HCT116 (cell line): ENCODE results near the gene SCARF2. TPM values are rescaled to one million over a fixed set of nuclear protein-coding genes. Genes with fewer than 3 reads are reported as not detected.

ENCODE experiments used
- ATAC-seq: fragments of 200-7000 bp; cut with Tn5 transposase; 2 replicates; pipeline ENCODE4 v1.9.1; 2020; ENCODE audit warnings: mild to moderate bottlenecking, moderate library complexity
- BruUV-seq: library from RNA; stranded (reverse); fragments of 400-500 nt; replicated peaks from 2 replicates; lab custom pipeline; 2021; lab: Mats Ljungman, UMichigan
- CTCF ChIA-PET: fragments of 300-600 bp; sonication (Branson Sonifier 250); formaldehyde crosslinking; loops from one replicate; lab custom pipeline; 2021; ENCODE audit warnings: antibody characterized with exemption; lab: Charles Lee
- POLR2A ChIA-PET: fragments of 300-600, 350-600 bp; sonication (Branson Sonifier 250); formaldehyde crosslinking; loops from one replicate; lab custom pipeline; 2021; ENCODE audit warnings: antibody characterized with exemption; lab: Charles Lee
- RAD21 ChIA-PET, 2 experiments: fragments of 300-600 bp; sonication (Branson Sonifier 250); formaldehyde crosslinking; loops; one replicate each; lab custom pipeline; 2023; ENCODE audit warnings: low total read pairs in 2 of 2; ENCODE audit not compliant: uncharacterized antibody in 2 of 2, unreplicated experiment in 2 of 2, low non-redundant PET in 1 of 2; lab: Charles Lee
- DNase-seq: peaks from one replicate; pipeline ENCODE4 v3.0.0-alpha.2; 2010; ENCODE audit warnings: low read depth, low spot score
- H2AFZ ChIP-seq: fragments of 200-600 bp; shearing (Covaris generic), sonication (generic); 2 replicates; pipeline ENCODE4 v1.6.1; 2017; ENCODE audit warnings: low read depth, mixed run types, mixed read lengths, antibody characterized with exemption, low read length; ENCODE audit not compliant: poor library complexity, severe bottlenecking
- H3K27ac ChIP-seq: 2 replicates; pipeline ENCODE4 v1.5.1; 2012; ENCODE audit warnings: low read depth, low read length
- H3K27me3 ChIP-seq: fragments of 200-600 bp; sonication (generic); 2 replicates; pipeline ENCODE4 v1.6.1; 2016; ENCODE audit warnings: mixed run types, low read length, mixed read lengths; ENCODE audit not compliant: insufficient read depth
- H3K36me3 ChIP-seq, 2 experiments: fragments of 200-500 bp in 1 of 2; fragments of 200-600 bp in 1 of 2; sonication (Bioruptor generic) in 1 of 2; sonication (generic) in 1 of 2; 2 replicates each; pipeline versions ENCODE4 v1.5.1 to v1.6.1; 2014 to 2016; ENCODE audit warnings: low read length in 2 of 2, inconsistent platforms in 1 of 2, mixed read lengths in 1 of 2, mixed run types in 1 of 2; ENCODE audit not compliant: insufficient read depth in 2 of 2, control insufficient read depth in 1 of 2
- H3K4me1 ChIP-seq, 2 experiments: fragments of 200-600 bp in 1 of 2; sonication (generic) in 1 of 2; 2 replicates each; pipeline versions ENCODE4 v1.5.1 to v1.6.1; 2012 to 2017; ENCODE audit warnings: low read length in 2 of 2, inconsistent platforms in 1 of 2, mild to moderate bottlenecking in 1 of 2, mixed read lengths in 1 of 2, mixed run types in 1 of 2, moderate library complexity in 1 of 2; ENCODE audit not compliant: insufficient read depth in 2 of 2, control insufficient read depth in 1 of 2
- H3K4me2 ChIP-seq: fragments of 200-600 bp; sonication (generic); 2 replicates; pipeline ENCODE4 v1.6.1; 2017; ENCODE audit warnings: mixed run types, low read length, mixed read lengths
- H3K4me3 ChIP-seq, 2 experiments: fragments of 200-600 bp in 1 of 2; sonication (generic) in 1 of 2; replicated peaks in 1 of 2; 2 replicates each; pipeline ENCODE4 v1.5.1; 2011 to 2016; ENCODE audit warnings: low read length in 2 of 2, control low read depth in 1 of 2, low read depth in 1 of 2, mild to moderate bottlenecking in 1 of 2, mixed read lengths in 1 of 2, mixed run types in 1 of 2
- H3K79me2 ChIP-seq: fragments of 200-600 bp; sonication (generic); 2 replicates; pipeline ENCODE4 v1.6.1; 2017; ENCODE audit warnings: mild to moderate bottlenecking, mixed run types, low read length, moderate library complexity, mixed read lengths; ENCODE audit not compliant: insufficient read depth
- H3K9ac ChIP-seq: fragments of 200-600 bp; sonication (generic); 2 replicates; pipeline ENCODE4 v1.6.1; 2016; ENCODE audit warnings: low read length, mixed read lengths
- H3K9me2 ChIP-seq: fragments of 200-600 bp; sonication (generic), shearing (Covaris generic); 2 replicates; pipeline ENCODE4 v1.6.1; 2017; ENCODE audit warnings: mixed run types, mild to moderate bottlenecking, moderate library complexity; ENCODE audit not compliant: insufficient read depth
- H3K9me3 ChIP-seq, 2 experiments: fragments of 200-500 bp in 1 of 2; fragments of 200-600 bp in 1 of 2; sonication (Bioruptor generic) in 1 of 2; sonication (generic) in 1 of 2; 2 replicates each; pipeline ENCODE4 v1.6.1; 2014 to 2017; ENCODE audit warnings: low read length in 2 of 2, mixed read lengths in 2 of 2, inconsistent platforms in 1 of 2, low read depth in 1 of 2, mild to moderate bottlenecking in 1 of 2, mixed run types in 1 of 2, moderate library complexity in 1 of 2; ENCODE audit not compliant: control insufficient read depth in 1 of 2, insufficient read depth in 1 of 2
- H4K20me1 ChIP-seq: fragments of 200-600 bp; sonication (generic), shearing (Covaris generic); 2 replicates; pipeline ENCODE4 v1.6.1; 2017; ENCODE audit warnings: mixed run types, mild to moderate bottlenecking, moderate library complexity; ENCODE audit not compliant: insufficient read depth
- CBX3 ChIP-seq: IDR thresholded peaks from 2 replicates; pipeline ENCODE4 v1.6.1; 2012; ENCODE audit warnings: low read depth
- CEBPB ChIP-seq: IDR thresholded peaks from 2 replicates; pipeline ENCODE4 v1.6.1; 2012; ENCODE audit warnings: low read depth
- EGR1 ChIP-seq: IDR thresholded peaks from 2 replicates; pipeline ENCODE4 v1.6.1; 2012; ENCODE audit warnings: low read depth
- ELF1 ChIP-seq: IDR thresholded peaks from 2 replicates; pipeline ENCODE4 v1.6.1; 2012; ENCODE audit warnings: low read depth, borderline replicate concordance
- EZH2phosphoT487 ChIP-seq: fragments of 200-600 bp; IDR thresholded peaks from 2 replicates; pipeline ENCODE4 v1.6.1; 2018; ENCODE audit warnings: antibody characterized with exemption, borderline replicate concordance
- FOSL1 ChIP-seq: IDR thresholded peaks from 2 replicates; pipeline ENCODE4 v1.6.1; 2012; ENCODE audit warnings: low read depth
- JUND ChIP-seq: IDR thresholded peaks from 2 replicates; pipeline ENCODE4 v1.6.1; 2012
- POLR2AphosphoS5 ChIP-seq: IDR thresholded peaks from 2 replicates; pipeline ENCODE4 v1.6.1; 2011; ENCODE audit warnings: mild to moderate bottlenecking, low read depth, low read length, moderate library complexity
- RAD21 ChIP-seq: IDR thresholded peaks from 2 replicates; pipeline ENCODE4 v1.6.1; 2012; ENCODE audit warnings: low read depth, mild to moderate bottlenecking
- SRF ChIP-seq: IDR thresholded peaks from 2 replicates; pipeline ENCODE4 v1.6.1; 2012; ENCODE audit warnings: low read depth
- TCF7L2 ChIP-seq: IDR thresholded peaks from 2 replicates; pipeline ENCODE4 v1.7.0; 2011; ENCODE audit warnings: borderline replicate concordance, inconsistent platforms; ENCODE audit not compliant: insufficient read depth, insufficient read length; ENCODE audit errors: extremely low read depth
- ZFX ChIP-seq: fragments of 450-650 bp; IDR thresholded peaks from 2 replicates; pipeline ENCODE4 v1.6.1; 2017
- ZNF274 ChIP-seq: fragments of 200-500 bp; sonication (Bioruptor generic); IDR thresholded peaks from 2 replicates; pipeline ENCODE4 v1.6.1; 2014; ENCODE audit warnings: mild to moderate bottlenecking, low read depth, low read length, inconsistent platforms
- intact Hi-C: fragments of 100-400 bp; cut with micrococcal nuclease; formaldehyde crosslinking; loops from 2 replicates; pipeline ENCODE4 v1.10.0; 2022
- total RNA-seq: library from RNA; stranded (reverse); gene quantifications from one replicate; pipeline ENCODE4 v1.2.1, GENCODE V29; 2021; ENCODE audit not compliant: unreplicated experiment
- TF ChIP-seq, protein P1 (sequence below): IDR thresholded peaks from 2 replicates; pipeline ENCODE4 v1.6.1; 2011; ENCODE audit warnings: mild to moderate bottlenecking, low read length, moderate library complexity; ENCODE audit not compliant: insufficient replicate concordance; ENCODE audit errors: extremely low read depth
- TF ChIP-seq, protein P2 (sequence below): IDR thresholded peaks from 2 replicates; pipeline ENCODE4 v1.6.1; 2012
- TF ChIP-seq, protein P3 (sequence below): IDR thresholded peaks from 2 replicates; pipeline ENCODE4 v1.6.1; 2012; ENCODE audit warnings: low read depth
- TF ChIP-seq, protein P4 (sequence below): IDR thresholded peaks from 2 replicates; pipeline ENCODE4 v1.6.1; 2012

The SCARF2 gene
- total RNA-seq, 1 experiment from 2014 or later, result 2.5 TPM

DNA sequence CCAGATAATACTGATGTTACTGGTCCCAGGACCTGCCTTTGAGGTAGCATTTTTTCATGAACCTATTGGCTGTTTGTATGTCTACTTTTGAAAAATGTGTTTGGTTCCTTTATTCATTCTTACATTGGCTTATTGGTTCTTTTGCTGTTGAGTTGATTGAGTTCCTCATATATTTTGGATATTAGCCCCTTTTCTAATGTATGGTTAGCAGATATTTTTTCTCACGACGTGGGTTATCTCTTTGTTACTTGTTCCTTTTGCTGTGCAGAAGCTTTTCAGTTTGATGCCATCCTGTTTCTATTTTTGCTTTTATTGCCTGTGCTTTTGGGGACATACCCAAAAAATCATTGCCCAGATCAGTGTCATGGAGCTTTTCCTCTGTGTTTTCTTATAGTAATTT is 53.5 kb downstream of the SCARF2 start:
- no peaks in the 10 kb centered on the region for H3K27me3 ChIP-seq
- no peak overlapping the region for H3K9ac ChIP-seq
- no peaks in the 10 kb centered on the region for H4K20me1 ChIP-seq
- POLR2A ChIA-PET, result no interaction called here
- no peak overlapping the region for H3K4me2 ChIP-seq
- H3K9me3 ChIP-seq, result no peaks in the 10 kb centered on the region
- ATAC-seq (no peak), DNase-seq (no peak)
- H3K27ac ChIP-seq, result no peak overlapping the region
- RAD21 ChIA-PET, result no interaction called here
- no peak overlapping the region for H2AFZ ChIP-seq
- CTCF ChIA-PET, result no interaction called here
- H3K9me2 ChIP-seq, result no peaks in the 10 kb centered on the region
- no peak overlapping the region for H3K4me3 ChIP-seq
- TF ChIP-seq FOSL1 (no peak), CBX3 (no peak), JUND (no peak), EZH2phosphoT487 (no peak), RAD21 (no peak), TCF7L2 (no peak), CEBPB (no peak), SRF (no peak), ELF1 (no peak), EGR1 (no peak), ZFX (no peak), ZNF274 (no peak), POLR2AphosphoS5 (no peak)
- TF ChIP-seq, protein P1, sequence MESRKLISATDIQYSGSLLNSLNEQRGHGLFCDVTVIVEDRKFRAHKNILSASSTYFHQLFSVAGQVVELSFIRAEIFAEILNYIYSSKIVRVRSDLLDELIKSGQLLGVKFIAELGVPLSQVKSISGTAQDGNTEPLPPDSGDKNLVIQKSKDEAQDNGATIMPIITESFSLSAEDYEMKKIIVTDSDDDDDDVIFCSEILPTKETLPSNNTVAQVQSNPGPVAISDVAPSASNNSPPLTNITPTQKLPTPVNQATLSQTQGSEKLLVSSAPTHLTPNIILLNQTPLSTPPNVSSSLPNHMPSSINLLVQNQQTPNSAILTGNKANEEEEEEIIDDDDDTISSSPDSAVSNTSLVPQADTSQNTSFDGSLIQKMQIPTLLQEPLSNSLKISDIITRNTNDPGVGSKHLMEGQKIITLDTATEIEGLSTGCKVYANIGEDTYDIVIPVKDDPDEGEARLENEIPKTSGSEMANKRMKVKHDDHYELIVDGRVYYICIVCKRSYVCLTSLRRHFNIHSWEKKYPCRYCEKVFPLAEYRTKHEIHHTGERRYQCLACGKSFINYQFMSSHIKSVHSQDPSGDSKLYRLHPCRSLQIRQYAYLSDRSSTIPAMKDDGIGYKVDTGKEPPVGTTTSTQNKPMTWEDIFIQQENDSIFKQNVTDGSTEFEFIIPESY, result no peak
- TF ChIP-seq, protein P2, sequence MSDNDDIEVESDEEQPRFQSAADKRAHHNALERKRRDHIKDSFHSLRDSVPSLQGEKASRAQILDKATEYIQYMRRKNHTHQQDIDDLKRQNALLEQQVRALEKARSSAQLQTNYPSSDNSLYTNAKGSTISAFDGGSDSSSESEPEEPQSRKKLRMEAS, result no peak
- TF ChIP-seq, protein P3, sequence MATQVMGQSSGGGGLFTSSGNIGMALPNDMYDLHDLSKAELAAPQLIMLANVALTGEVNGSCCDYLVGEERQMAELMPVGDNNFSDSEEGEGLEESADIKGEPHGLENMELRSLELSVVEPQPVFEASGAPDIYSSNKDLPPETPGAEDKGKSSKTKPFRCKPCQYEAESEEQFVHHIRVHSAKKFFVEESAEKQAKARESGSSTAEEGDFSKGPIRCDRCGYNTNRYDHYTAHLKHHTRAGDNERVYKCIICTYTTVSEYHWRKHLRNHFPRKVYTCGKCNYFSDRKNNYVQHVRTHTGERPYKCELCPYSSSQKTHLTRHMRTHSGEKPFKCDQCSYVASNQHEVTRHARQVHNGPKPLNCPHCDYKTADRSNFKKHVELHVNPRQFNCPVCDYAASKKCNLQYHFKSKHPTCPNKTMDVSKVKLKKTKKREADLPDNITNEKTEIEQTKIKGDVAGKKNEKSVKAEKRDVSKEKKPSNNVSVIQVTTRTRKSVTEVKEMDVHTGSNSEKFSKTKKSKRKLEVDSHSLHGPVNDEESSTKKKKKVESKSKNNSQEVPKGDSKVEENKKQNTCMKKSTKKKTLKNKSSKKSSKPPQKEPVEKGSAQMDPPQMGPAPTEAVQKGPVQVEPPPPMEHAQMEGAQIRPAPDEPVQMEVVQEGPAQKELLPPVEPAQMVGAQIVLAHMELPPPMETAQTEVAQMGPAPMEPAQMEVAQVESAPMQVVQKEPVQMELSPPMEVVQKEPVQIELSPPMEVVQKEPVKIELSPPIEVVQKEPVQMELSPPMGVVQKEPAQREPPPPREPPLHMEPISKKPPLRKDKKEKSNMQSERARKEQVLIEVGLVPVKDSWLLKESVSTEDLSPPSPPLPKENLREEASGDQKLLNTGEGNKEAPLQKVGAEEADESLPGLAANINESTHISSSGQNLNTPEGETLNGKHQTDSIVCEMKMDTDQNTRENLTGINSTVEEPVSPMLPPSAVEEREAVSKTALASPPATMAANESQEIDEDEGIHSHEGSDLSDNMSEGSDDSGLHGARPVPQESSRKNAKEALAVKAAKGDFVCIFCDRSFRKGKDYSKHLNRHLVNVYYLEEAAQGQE, result no peak
- TF ChIP-seq, protein P4, sequence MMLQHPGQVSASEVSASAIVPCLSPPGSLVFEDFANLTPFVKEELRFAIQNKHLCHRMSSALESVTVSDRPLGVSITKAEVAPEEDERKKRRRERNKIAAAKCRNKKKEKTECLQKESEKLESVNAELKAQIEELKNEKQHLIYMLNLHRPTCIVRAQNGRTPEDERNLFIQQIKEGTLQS, result no peak
- intact Hi-C loops, result no loop called here
- no TSS peak for BruUV-seq
- no peaks in the 10 kb centered on the region for H3K4me1 ChIP-seq
- no peaks in the 10 kb centered on the region for H3K36me3 ChIP-seq
- no peaks in the 10 kb centered on the region for H3K79me2 ChIP-seq
